ENCODE results near the gene UBE3C.

- TF ChIP-seq EZH2 (IDR thresholded peaks at IDR 0.05; ENCODE audit: insufficient read depth, poor library complexity, severe bottlenecking) (no peak), EZH2phosphoT487 (IDR thresholded peaks at IDR 0.05; ENCODE audit: insufficient read depth, low read depth) (no peak)
Observed at GRCh38 chr7:157266272-157266671, 127.5 kb downstream of the UBE3C start.
